ENCODE measurements around the gene DTYMK.

DNA sequence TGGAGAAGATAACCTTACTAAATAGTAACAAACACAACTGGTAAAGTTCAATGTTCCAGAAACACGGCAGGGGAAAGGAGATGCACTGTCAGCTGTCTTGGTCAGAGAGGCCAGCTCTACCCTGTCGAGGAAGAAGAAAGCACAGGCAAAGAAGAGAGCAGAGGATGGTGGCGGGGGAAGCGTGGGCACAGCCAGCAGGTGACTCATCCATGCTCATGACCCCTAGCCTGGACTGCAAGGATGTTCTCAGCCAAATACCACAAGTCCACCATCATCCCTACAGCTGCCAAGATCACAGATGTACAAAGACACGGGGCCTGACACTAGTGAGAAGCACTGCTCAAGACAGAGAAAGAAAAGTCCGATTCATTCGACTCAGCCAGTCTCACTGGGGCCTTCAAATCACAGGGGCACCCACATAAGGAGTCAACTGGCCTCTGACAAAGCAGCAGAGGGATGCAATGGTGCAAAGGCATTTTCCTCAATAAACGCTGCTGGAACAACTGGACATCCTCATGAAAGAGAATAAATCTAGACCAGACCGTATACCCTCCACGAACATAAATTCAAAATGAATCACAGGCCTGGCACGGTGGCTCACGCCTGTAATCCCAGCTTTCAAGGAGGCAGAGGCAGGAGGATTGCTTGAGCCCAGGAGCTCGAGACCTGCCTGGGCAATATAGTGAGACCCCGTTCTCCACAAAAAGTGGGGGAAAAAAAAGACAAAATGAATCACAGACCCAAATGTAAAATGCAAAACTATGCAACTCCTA, 5.6 kb downstream of the DTYMK start:
- TF ChIP-seq EZH2 (IDR thresholded peaks at IDR 0.05; ENCODE audit: insufficient read depth, poor library complexity, severe bottlenecking) (no peak), EZH2phosphoT487 (IDR thresholded peaks at IDR 0.05; ENCODE audit: insufficient read depth, low read depth) (no peak)
